Activated T-helper 9 cell treated with anti-CD3 and anti-CD28 coated beads, Interleukin-2, amount 50 U/mL, for 16 hours (primary cell): Measurements from ENCODE around the gene LRRC1.
A peak's percentile ranks its signal among the peaks of the same experiment; 100 is the strongest.
"Not testable (repeated sequence)": the region's sequence is repeated elsewhere in the genome, so short reads cannot be mapped to it uniquely, and the experiment has no call there.

Experiments used
- DNase-seq: peaks from one replicate; pipeline ENCODE4 v3.0.0-alpha.2; 2020; ENCODE audit warnings: low read depth

LRRC1 gene

DNA sequence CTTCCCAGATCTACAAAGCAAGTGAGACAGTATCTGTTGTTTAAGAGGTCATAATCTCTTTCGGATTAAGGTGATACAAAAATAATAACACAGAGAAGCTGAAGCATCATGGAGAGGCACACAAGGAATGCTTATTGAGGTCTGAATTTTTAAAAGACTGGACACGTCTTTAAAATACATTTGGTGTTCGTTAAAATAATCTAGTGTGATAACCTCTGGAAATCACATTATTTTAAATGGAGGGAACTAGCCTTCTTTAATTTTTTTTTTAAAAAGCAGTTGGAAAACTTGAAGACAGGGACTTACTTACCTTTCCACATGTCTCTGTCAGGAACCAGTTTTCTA, 1.9 kb upstream of the LRRC1 start:
- DNase-seq: no peak

GRCh38 chr6:53793318-53794136, 1.3 kb upstream of the LRRC1 start:
- peak; percentile 14 for DNase-seq

DNA sequence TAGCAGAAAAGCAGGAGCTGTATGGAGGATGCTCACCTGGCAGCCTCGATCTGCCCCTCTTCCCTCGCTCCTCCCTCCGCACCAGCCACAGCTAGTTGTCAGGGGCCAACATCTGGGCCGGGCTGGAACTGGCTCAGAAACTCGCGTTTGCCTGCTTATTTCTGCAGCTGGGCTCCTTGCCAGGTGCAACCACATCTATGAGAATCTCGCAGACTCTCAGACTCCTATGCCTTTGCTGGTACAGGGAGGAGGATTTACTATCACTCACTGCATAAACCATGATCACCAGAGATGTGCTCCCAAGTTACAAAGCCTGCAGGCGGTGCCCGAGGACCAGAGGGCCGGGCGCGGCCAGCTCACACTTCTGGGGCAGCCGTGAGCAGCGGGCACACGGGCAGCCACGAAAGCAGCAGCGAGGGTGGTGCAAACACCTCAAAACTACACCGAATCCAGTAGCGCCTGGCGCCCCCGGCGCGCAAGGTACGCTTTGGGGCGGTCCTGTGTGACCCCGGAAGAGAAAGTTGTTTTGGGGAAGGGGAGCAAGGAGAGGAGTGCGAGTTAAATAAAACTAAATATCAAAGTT, 577 bp upstream of the LRRC1 start:
- peak; percentile 28 for DNase-seq

DNA sequence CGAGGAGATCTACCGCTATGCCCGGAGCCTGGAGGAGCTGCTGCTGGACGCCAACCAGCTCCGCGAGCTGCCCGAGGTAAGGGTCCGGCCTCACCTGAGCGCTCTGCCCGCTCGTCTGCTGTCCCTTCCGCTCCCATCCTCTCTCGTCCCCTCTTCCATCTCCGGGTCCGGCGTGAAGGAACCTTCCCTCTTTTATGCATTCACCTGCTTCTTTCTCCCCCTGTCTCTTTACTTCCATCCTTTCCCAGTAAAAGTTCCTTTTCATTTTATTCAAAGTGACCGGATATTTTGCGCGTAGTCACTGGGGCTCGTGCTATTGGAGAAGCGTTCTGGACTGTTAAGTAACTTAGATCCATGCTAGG, 516 bp downstream of the LRRC1 start:
- DNase-seq: no peak

DNA sequence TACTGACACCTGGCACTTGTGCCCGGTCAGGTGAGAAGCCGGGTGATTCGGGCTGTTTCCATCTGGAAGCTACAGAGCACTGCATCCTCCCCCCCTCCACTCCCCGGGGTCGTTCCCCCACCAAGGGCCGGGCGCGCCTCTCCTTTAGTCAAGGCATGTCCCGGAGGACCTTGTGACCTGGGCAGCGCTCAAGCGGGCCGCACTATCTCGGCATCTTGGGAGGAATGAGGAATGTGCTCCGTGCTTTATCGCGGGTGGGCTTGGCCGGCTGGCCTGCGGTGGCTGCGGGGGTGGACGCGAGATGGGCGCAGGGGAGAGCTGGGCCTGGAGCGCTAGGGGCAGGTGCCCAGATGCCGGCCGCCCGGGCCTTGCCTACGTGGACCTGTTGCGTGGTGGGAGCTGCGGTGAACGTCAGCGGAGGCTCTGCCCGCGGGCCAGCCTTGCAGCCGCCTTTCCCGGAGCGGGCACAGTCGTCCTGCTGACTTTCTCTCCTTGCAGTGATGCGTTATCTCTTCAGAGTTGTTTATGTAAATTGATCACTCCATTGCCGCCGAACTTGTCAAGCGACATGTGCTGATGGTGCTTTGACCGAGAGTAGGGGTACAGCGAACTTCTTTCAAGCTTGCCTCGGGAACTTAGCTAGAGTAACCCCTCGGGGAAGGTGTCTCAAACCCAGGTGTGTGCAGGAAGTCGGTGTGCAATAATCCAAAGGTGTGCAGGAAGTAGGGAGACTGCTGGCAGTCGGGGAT, 1.1 kb downstream of the LRRC1 start:
- no peak for DNase-seq

GRCh38 chr6:53796451-53796780, 1.6 kb downstream of the LRRC1 start:
- DNase-seq: no peak

- no peak for DNase-seq
Measured at GRCh38 chr6:53796791-53797190, 2.0 kb downstream of the LRRC1 start.

GRCh38 chr6:53797304-53797703, 2.5 kb downstream of the LRRC1 start:
- DNase-seq: no peak

DNA sequence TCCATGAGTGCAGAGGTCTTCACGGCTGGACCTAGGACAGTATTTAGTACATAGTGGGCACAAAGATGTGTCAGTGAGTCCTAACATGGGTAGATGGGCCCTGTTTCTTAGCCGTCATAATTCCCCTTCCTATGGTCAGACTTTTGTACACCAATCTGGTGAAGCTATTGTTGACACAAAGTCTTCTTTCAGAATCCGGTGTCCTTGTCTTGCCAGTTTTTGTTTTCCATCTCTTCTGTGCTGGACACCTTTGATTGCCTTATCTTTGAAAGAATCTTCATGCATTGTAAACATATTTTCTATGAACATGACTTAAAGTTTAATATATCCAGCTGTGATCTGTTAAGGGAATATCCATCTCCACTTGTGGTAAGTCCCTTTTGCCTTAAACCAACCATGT, 4.5 kb downstream of the LRRC1 start:
- no peak for DNase-seq

DNA sequence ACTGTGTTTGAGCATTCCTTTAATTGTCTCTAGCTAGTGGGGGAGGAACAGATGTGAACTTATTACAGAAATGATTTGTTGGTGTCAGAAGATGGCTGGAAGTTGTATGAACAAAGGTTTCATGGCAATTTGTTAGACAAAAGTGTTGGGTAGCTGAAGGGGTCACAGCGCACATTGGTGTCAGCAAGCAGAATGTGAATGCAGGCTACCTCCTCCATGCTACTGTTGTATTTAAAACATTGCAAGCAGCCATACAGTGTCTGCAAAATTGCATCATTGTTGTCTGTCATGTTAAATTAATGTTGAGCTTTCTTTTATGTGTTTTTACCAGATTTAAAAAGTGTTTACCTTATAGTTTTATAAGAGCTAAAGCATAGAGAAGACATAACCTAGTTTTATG, 6.2 kb downstream of the LRRC1 start:
- no peak for DNase-seq

DNA sequence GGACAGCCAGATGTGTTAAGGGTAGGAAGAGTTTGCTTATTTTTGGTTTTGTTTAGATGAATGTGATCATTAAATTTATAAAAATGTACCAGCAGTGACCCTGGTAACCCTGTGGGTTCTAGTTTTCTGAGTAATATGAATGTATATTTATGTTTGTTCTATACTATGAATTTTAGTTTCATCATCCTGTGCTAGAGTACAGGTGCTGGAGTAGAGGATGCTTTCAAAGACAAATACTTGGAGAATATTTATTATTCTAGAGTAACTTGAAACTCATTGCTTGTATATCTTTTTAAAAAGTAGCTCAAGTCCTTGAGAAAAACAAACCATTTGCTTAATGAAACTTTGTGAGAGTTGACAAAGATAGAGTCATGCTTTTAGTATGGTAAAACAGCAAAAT, 7.8 kb downstream of the LRRC1 start:
- no peak for DNase-seq

DNA sequence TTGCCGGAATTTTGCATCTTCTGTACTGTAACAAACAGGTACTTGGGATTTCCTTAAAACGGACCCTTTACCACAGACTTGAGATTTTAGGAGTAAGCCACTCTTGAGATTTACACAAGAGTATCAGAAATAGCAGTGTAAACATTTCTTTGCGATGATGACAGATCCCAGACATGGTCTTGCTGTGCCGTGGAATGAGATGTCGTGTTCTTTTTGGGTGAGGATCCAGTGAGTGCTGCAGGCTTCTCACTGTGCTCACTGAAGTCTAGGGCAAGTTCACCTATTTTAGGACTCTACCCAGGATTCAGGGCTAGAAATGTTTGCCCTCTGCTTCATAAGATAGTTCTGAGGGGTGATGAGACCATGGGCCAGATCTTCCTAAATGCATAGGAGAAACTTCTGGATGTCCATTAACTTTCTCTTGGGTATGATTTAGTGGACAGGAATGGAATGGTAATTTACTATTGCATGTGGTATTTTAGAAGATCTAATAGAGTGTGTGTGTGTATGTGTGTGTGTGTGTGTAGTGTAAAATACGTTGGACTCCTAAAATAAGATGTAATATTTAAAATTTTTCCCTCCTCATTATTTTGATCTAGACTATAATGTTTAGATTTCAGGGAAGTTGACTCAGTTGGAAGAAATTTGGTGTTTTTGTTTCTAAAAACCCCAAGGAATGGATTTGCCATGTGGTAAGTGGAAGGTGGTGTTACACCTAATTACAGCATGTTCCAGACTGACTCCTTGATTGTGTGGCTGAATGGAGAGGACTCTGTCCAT, 8.5 kb downstream of the LRRC1 start:
- no peak for DNase-seq

DNA sequence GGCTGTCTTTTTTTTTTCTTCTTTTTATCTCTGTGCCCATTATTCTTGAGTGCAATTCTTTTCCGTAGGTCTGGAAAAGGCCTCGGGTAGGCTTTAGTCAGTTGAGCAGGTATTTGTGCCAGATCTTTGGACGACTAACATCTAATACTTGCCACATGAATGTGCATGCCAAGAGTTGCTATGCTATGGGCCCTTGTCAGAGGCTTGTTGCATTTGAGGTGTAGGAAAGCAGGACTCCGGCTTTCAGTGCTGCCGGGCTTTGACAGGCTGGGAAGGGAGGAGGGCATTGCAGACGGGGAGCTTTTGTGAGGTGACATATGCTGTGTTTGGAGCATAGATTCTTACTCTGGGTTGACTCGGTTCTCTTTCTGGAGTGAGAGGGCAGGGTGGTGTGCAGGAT, 10.2 kb downstream of the LRRC1 start:
- no peak for DNase-seq

- no peak for DNase-seq
Measured at GRCh38 chr6:53805725-53806124, 10.9 kb downstream of the LRRC1 start.

DNA sequence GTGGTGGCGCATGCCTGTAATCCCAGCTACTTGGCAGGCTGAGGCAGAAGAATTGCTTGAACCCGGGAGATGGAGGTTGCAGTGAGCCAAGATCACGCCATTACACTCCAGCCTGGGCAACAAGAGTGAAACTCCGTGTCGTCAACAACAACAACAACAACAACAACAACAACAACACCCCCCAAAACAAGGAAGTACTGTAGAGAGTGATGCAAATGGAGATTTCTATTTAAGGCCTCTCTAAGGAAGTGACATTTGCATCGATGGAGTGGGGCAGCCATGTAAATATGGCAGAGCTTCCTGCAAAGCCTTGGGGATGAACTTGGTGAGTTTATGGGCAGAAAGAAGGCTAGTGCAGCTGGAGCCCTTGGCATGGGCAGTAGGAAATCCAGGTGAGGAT, 12.8 kb downstream of the LRRC1 start:
- not testable (repeated sequence) for DNase-seq

DNA sequence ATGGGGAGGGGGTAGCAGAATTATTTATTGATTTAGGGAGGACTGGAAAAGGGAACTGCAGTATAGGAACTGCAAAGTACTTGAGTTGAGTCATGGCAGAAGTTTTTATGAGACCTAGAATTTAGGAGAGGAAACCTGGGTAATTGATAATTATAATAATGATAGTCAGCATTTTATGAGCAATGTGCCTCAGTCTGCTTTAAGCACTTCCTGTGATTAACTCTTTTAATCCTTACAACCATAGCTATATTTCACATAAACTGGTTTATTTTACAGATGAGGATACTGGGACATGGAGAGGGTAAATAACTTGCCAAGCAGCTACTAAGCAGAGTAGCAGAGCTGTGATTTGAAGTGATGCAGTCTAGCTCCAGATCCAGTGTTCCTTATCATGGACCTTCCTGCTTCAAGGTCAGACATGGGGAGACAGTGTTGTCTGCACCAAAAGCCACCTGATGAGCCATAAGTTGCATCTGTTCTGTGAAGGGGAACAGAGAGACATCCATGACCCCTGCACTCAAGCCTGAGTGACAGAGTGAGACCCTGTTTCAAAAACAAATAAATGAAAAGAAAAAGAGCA, 13.6 kb downstream of the LRRC1 start:
- no peak for DNase-seq

DNA sequence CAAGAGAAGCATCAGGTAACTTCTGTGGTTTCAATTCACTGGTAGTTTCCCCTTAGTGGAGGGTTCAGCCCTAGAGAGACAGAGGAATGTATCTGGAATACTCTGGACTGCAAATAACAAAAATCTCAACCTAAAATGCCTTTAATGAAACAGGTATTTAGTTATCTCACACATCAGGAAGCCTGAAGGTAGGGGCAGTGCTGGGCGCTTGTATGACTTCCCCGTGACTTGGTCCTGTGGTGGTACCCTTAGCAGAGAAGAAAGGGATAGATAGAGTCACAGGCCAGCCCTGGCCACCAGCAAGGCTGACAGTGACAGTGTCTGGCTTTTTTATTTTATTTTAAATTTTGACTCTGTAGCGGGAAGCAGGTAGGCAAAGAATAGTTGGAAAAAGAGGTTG, 14.9 kb downstream of the LRRC1 start:
- DNase-seq: no peak

GRCh38 chr6:53811082-53811481, 16.3 kb downstream of the LRRC1 start:
- DNase-seq: no peak

GRCh38 chr6:53811746-53812145, 16.9 kb downstream of the LRRC1 start:
- no peak for DNase-seq

DNA sequence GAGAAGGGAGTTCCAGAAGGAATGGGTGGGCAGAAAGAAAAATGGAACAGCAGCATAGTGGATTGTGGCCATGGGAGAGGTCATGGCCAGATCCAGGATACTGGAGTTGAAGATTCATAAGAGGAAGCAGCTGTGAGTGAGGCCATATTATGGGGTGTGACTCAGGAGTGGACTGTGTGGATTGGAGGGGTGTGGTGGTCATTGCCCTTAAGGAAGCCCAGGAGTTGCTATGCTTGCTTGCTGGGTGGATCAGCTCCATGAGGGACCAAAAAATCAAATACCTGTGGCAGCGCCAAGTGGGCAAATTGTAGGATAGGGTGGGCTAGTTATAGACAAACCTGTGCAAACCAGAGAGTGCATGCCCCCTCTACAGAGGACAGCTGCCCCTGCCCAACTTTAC, 18.3 kb downstream of the LRRC1 start:
- no peak for DNase-seq

DNA sequence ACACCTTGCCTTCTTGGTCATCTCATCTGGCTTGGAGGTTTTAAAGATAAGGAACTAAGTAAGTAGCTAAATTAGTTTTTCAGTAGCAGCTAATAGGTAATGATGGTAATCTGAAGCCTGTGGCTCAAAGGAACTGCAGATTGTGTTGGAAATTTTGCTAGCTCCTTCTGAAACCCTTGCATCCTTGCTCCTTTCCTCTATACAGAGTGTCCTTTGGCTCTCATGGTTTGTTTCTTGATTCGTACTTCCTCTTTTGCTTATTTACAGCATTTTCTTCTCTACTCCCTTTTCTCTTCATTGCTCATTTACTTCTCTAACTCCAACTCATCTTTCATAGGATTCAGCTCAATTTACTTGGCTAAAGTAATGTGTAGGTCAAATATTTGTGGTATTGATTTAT, 19.0 kb downstream of the LRRC1 start:
- no peak for DNase-seq

DNA sequence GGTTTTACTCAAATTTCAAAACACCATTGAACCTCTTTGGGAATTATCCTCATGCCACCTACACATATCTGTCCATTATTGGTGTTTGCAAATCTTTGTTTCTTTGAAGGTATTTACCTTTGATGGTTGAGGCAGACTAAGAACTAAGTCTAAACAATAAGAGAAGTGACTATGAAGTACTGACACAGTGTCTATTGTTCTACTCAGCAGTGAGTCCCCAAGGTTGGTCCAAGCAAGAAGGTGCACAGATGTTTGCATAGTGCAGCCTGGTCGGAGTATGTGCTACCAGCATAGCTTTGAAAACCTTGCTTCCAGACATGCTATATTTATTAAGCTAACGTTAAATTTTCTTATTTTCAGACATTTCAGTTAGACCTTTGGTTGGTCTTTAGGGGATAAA, 19.5 kb downstream of the LRRC1 start:
- DNase-seq: no peak
